ENCODE measurements around the gene ITIH6. TPM values are rescaled to one million over a fixed set of nuclear protein-coding genes. Genes with fewer than 3 reads are reported as not detected.
"Not testable (repeated sequence)": the region's sequence is repeated elsewhere in the genome, so short reads cannot be mapped to it uniquely, and the experiment has no call there.

ITIH6 gene
- total and polyA plus RNA-seq, 4 donors = 0.20 TPM; not detected in 3

DNA sequence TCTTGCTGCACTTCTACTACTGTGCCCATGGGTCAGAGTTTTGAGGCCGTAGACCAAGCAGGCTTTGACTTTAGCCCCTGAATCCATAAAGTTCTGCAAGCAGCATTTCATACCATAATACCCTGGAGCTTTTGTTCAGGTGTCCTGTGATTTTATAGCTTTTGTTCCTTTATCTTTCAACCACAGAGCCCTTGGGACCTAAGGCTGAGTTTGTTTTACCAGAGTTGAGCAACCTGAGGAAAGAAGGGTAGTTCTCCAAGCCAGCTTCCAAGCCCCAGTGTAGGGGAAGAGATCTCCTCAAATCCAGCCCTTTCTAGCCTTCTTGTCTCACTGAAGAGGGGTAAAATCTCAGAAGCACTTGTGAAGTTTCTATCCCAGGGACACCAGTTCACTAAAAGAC, 44.6 kb upstream of the ITIH6 start:
- Histone ChIP-seq H3K4me3 (no peak overlapping the region), H3K27ac (ENCODE audit: low read depth in 1 of 2, low read length in 1 of 2) (no peak overlapping the region), H3K9me3 (ENCODE audit: control insufficient read depth in 4 of 4, insufficient read depth in 3 of 4, low read length in 3 of 4) (peaks cover 0 to 2% (median 0%) of the 10 kb centered on the region in 4 donors), H3K9ac (ENCODE audit: insufficient read depth in 1 of 2, low read length in 2 of 2) (no peak overlapping the region), H3K36me3 (ENCODE audit: control insufficient read depth in 4 of 4, insufficient read depth in 4 of 4, low read length in 4 of 4) (no peaks in the 10 kb centered on the region), H3K4me1 (ENCODE audit: control insufficient read depth in 5 of 5, insufficient read depth in 5 of 5, low read length in 5 of 5) (peaks cover 0 to 4% (median 0%) of the 10 kb centered on the region in 5 donors), H3K27me3 (ENCODE audit: control insufficient read depth in 3 of 3, insufficient read depth in 3 of 3, low read length in 2 of 3) (no peaks in the 10 kb centered on the region)
- no peak for DNase-seq
- no peak for ATAC-seq (ENCODE audit: insufficient read depth, low FRiP score)
- TF ChIP-seq, protein P1, sequence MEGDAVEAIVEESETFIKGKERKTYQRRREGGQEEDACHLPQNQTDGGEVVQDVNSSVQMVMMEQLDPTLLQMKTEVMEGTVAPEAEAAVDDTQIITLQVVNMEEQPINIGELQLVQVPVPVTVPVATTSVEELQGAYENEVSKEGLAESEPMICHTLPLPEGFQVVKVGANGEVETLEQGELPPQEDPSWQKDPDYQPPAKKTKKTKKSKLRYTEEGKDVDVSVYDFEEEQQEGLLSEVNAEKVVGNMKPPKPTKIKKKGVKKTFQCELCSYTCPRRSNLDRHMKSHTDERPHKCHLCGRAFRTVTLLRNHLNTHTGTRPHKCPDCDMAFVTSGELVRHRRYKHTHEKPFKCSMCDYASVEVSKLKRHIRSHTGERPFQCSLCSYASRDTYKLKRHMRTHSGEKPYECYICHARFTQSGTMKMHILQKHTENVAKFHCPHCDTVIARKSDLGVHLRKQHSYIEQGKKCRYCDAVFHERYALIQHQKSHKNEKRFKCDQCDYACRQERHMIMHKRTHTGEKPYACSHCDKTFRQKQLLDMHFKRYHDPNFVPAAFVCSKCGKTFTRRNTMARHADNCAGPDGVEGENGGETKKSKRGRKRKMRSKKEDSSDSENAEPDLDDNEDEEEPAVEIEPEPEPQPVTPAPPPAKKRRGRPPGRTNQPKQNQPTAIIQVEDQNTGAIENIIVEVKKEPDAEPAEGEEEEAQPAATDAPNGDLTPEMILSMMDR (IDR thresholded peaks at IDR 0.05; ENCODE audit: control extremely low read depth, extremely low read depth) = no peak
- WGBS, 2 donors = 69 to 100% methylated on average over 1 of the region's 1 CpG

DNA sequence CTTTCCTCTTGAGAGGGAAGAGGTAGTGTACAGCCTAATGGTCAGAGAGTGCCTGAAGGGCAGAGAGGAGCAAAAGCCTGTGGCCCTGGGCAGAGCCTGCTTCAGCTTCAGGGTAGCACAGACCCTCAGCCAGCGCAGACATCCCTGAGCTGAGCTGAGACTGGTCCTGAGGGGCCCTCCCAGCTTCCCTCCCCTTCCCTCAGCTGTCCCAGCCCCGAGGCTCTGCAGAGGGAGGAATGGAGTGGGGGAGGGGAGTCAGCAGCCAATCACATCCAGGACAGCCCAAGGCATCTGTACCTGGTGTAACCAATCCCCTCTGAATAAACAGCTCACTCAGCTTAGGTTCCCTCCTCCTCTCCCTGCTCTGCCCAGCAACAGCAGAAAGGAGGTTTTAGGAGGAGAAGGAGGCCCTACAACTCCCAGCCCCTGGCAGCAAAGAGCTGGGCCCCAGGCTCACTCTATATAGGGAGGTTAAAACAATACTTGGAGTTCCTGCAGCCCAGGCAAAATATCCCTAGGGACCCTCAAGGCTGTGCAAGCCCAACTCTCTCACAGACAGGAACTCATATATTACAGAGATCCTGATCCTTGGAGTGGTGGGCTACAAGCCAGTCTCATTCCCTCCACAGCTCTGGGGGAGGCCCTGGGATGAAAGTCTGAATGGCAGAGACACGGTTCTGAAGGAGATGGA, 43.3 kb upstream of the ITIH6 start:
- ATAC-seq (ENCODE audit: insufficient read depth, low FRiP score) = not testable (repeated sequence)

DNA sequence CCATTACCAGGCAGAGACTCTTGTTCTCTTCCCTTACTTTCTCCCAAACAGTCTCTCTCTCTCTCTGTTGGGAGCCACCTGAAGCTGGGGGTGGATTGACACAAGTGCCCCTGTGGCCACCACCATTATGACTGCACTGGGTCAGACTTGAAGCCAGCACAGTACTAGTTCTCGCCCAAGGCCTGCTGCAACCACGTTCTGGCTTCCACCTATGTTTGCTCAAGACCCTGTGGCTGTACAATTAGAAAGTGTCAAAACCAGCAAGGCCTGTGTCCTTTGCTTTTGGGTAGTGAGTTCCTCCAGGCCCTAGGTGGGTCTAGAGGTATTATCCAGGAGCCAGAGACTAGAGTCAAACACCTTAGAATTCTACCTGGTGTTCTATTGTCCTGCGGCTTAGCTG, 40.5 kb upstream of the ITIH6 start:
- peaks cover 0 to 4% (median 0%) of the 10 kb centered on the region in 5 donors for H3K4me1 ChIP-seq (ENCODE audit: control insufficient read depth in 5 of 5, insufficient read depth in 5 of 5, low read length in 5 of 5)
- no peak for ATAC-seq (ENCODE audit: insufficient read depth, low FRiP score)
- H3K4me3 ChIP-seq = no peak overlapping the region
- no peaks in the 10 kb centered on the region for H3K36me3 ChIP-seq (ENCODE audit: control insufficient read depth in 4 of 4, insufficient read depth in 4 of 4, low read length in 4 of 4)
- DNase-seq = no peak
- WGBS, 2 donors = 71 to 100% methylated on average over 3 of the region's 3 CpGs
- no peaks in the 10 kb centered on the region for H3K27me3 ChIP-seq (ENCODE audit: control insufficient read depth in 3 of 3, insufficient read depth in 3 of 3, low read length in 2 of 3)
- TF ChIP-seq, protein P1 (IDR thresholded peaks at IDR 0.05; ENCODE audit: control extremely low read depth, extremely low read depth) = no peak
- H3K9me3 ChIP-seq (ENCODE audit: control insufficient read depth in 4 of 4, insufficient read depth in 3 of 4, low read length in 3 of 4) = peaks cover 0 to 2% (median 0%) of the 10 kb centered on the region in 4 donors
- H3K27ac ChIP-seq (ENCODE audit: low read depth in 1 of 2, low read length in 1 of 2) = no peak overlapping the region
- no peak overlapping the region for H3K9ac ChIP-seq (ENCODE audit: insufficient read depth in 1 of 2, low read length in 2 of 2)

More for the DNA sequence above, 43.3 kb upstream of the ITIH6 start:
- not testable (repeated sequence) for H3K4me1 ChIP-seq (ENCODE audit: control insufficient read depth in 5 of 5, insufficient read depth in 5 of 5, low read length in 5 of 5); H3K9me3 ChIP-seq (ENCODE audit: control insufficient read depth in 4 of 4, insufficient read depth in 3 of 4, low read length in 3 of 4); H3K4me3 ChIP-seq; H3K27ac ChIP-seq (ENCODE audit: low read depth in 1 of 2, low read length in 1 of 2); H3K9ac ChIP-seq (ENCODE audit: insufficient read depth in 1 of 2, low read length in 2 of 2); H3K27me3 ChIP-seq (ENCODE audit: control insufficient read depth in 3 of 3, insufficient read depth in 3 of 3, low read length in 2 of 3); H3K36me3 ChIP-seq (ENCODE audit: control insufficient read depth in 4 of 4, insufficient read depth in 4 of 4, low read length in 4 of 4)
- peak; percentile 59 to 66 (median 63) for DNase-seq
- WGBS, 2 donors = 33 to 75% methylated on average over 1 to 3 of the region's 3 CpGs

DNA sequence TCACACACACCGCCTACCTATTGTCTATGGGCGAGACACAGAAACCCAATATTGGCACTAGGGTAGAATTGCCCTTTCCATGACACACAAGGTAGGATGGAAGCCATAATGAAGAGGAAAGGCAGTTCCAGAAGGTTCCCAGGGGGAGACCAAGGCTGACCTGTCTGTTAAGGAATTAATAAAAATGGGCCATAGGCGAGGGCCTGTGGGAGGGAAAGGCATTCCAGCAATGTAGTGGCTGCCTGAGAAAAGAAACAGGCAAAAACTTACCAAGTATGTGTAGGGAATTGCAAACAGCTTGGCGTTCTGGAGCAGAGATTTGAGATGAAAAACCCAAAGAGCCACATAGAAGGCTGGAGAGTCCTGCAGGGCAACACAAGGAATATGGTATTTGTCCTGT, 28.5 kb upstream of the ITIH6 start:
- Histone ChIP-seq H3K4me1 (ENCODE audit: control insufficient read depth in 5 of 5, insufficient read depth in 5 of 5, low read length in 5 of 5) (no peaks in the 10 kb centered on the region), H3K9me3 (ENCODE audit: control insufficient read depth in 4 of 4, insufficient read depth in 3 of 4, low read length in 3 of 4) (peaks cover 0 to 3% (median under 1%) of the 10 kb centered on the region in 4 donors), H3K27ac (ENCODE audit: low read depth in 1 of 2, low read length in 1 of 2) (no peak overlapping the region), H3K36me3 (ENCODE audit: control insufficient read depth in 4 of 4, insufficient read depth in 4 of 4, low read length in 4 of 4) (no peaks in the 10 kb centered on the region), H3K4me3 (no peak overlapping the region), H3K9ac (ENCODE audit: insufficient read depth in 1 of 2, low read length in 2 of 2) (no peak overlapping the region), H3K27me3 (ENCODE audit: control insufficient read depth in 3 of 3, insufficient read depth in 3 of 3, low read length in 2 of 3) (no peaks in the 10 kb centered on the region)
- TF ChIP-seq, protein P1 (IDR thresholded peaks at IDR 0.05; ENCODE audit: control extremely low read depth, extremely low read depth) = no peak
- no peak for DNase-seq
- WGBS, 2 donors = 69 to 81% methylated on average over 4 of the region's 4 CpGs
- no peak for ATAC-seq (ENCODE audit: insufficient read depth, low FRiP score)
